Hypothalamus (tissue), 51 donors: ENCODE results near the gene ZC3H18.

Source experiments
- DNase-seq, 51 donors: peaks; one replicate each; lab custom pipeline; 2025; lab: John Stamatoyannopoulos, UW

Gene ZC3H18

GRCh38 chr16:88532434-88533241 is 37.6 kb upstream of the ZC3H18 start:
- DNase-seq = no peak

GRCh38 chr16:88533381-88533917 is 36.8 kb upstream of the ZC3H18 start:
- DNase-seq = peak in 36 of 51 donors; percentile 14 to 73 (median 52)

- DNase-seq = peak in 46 of 51 donors; percentile 20 to 85 (median 61)
Measured at GRCh38 chr16:88533932-88534637, 36.1 kb upstream of the ZC3H18 start.

- DNase-seq = peak in 7 of 51 donors; percentile 6 to 31 (median 22)
Measured at GRCh38 chr16:88534638-88535190, 35.5 kb upstream of the ZC3H18 start.

GRCh38 chr16:88535191-88535856 is 34.9 kb upstream of the ZC3H18 start:
- no peak for DNase-seq

- DNase-seq = no peak
Measured at GRCh38 chr16:88535857-88536222, 34.4 kb upstream of the ZC3H18 start.

GRCh38 chr16:88536510-88536909 is 33.7 kb upstream of the ZC3H18 start:
- no peak for DNase-seq

GRCh38 chr16:88536971-88537751 is 33.0 kb upstream of the ZC3H18 start:
- no peak for DNase-seq

- no peak for DNase-seq
Measured at GRCh38 chr16:88537859-88538258, 32.3 kb upstream of the ZC3H18 start.

- DNase-seq = no peak
Measured at GRCh38 chr16:88538366-88539060, 31.7 kb upstream of the ZC3H18 start.

GRCh38 chr16:88539261-88539651 is 30.9 kb upstream of the ZC3H18 start:
- no peak for DNase-seq

GRCh38 chr16:88539652-88540345 is 30.4 kb upstream of the ZC3H18 start:
- no peak for DNase-seq

- no peak for DNase-seq
Measured at GRCh38 chr16:88540346-88540977, 29.7 kb upstream of the ZC3H18 start.

GRCh38 chr16:88541831-88542616 is 28.2 kb upstream of the ZC3H18 start:
- DNase-seq = no peak

GRCh38 chr16:88543230-88543813 is 26.9 kb upstream of the ZC3H18 start:
- no peak for DNase-seq

GRCh38 chr16:88545781-88546180 is 24.4 kb upstream of the ZC3H18 start:
- no peak for DNase-seq
